PC-9 (cell line): Measurements from ENCODE around the gene GGTLC2.
A peak's percentile ranks its signal among the peaks of the same experiment; 100 is the strongest.
"Not testable (repeated sequence)": the region's sequence is repeated elsewhere in the genome, so short reads cannot be mapped to it uniquely, and the experiment has no call there.

Experiments used
- EZH2 ChIP-seq: fragments of 200-600 bp; sonication (generic); IDR thresholded peaks from 2 replicates; pipeline ENCODE4 v1.8.0; 2017; ENCODE audit warnings: antibody characterized with exemption, low read depth
- TF ChIP-seq, protein P1 (sequence below): fragments of 200-600 bp; sonication (generic); conservative IDR thresholded peaks from 2 replicates; pipeline ENCODE4 v1.6.1; 2017; ENCODE audit warnings: mixed run types, antibody characterized with exemption, mild to moderate bottlenecking, moderate library complexity

GRCh38 chr22:22636260-22636659, 8.2 kb upstream of the GGTLC2 start:
- TF ChIP-seq, protein P1, sequence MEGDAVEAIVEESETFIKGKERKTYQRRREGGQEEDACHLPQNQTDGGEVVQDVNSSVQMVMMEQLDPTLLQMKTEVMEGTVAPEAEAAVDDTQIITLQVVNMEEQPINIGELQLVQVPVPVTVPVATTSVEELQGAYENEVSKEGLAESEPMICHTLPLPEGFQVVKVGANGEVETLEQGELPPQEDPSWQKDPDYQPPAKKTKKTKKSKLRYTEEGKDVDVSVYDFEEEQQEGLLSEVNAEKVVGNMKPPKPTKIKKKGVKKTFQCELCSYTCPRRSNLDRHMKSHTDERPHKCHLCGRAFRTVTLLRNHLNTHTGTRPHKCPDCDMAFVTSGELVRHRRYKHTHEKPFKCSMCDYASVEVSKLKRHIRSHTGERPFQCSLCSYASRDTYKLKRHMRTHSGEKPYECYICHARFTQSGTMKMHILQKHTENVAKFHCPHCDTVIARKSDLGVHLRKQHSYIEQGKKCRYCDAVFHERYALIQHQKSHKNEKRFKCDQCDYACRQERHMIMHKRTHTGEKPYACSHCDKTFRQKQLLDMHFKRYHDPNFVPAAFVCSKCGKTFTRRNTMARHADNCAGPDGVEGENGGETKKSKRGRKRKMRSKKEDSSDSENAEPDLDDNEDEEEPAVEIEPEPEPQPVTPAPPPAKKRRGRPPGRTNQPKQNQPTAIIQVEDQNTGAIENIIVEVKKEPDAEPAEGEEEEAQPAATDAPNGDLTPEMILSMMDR = peak; percentile 31; the same call in 1 of the 2 replicates
- TF ChIP-seq EZH2 = not testable (repeated sequence)
